GM18526 (cell line): ENCODE results near the gene PKD1L1.

Experiments
- POLR2A ChIP-seq: IDR thresholded peaks from 3 replicates; pipeline ENCODE4 v1.6.1; 2011; ENCODE audit not compliant: insufficient read length; ENCODE audit errors: extremely low read depth

The PKD1L1 gene

DNA sequence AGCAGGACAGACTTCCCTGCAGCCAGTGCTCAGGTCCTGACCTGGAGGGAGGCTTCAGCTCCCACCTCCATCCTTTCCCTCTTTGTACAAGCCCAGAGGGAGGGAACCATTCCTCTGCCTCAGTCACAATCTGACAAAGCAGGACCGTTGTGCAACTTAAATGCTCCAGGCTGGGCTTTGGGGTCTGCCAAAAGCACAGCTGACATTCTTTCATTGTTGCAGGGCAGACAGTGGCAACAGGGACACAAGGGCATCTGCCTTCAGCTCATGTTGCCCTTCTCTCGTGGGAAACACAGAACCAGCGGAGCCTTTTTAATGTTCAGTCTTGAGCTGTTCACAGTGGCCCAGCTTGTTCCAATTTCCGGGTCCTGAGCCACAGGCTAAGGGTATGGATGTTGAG lies 210.7 kb downstream of the PKD1L1 start:
- no peak for TF ChIP-seq POLR2A

DNA sequence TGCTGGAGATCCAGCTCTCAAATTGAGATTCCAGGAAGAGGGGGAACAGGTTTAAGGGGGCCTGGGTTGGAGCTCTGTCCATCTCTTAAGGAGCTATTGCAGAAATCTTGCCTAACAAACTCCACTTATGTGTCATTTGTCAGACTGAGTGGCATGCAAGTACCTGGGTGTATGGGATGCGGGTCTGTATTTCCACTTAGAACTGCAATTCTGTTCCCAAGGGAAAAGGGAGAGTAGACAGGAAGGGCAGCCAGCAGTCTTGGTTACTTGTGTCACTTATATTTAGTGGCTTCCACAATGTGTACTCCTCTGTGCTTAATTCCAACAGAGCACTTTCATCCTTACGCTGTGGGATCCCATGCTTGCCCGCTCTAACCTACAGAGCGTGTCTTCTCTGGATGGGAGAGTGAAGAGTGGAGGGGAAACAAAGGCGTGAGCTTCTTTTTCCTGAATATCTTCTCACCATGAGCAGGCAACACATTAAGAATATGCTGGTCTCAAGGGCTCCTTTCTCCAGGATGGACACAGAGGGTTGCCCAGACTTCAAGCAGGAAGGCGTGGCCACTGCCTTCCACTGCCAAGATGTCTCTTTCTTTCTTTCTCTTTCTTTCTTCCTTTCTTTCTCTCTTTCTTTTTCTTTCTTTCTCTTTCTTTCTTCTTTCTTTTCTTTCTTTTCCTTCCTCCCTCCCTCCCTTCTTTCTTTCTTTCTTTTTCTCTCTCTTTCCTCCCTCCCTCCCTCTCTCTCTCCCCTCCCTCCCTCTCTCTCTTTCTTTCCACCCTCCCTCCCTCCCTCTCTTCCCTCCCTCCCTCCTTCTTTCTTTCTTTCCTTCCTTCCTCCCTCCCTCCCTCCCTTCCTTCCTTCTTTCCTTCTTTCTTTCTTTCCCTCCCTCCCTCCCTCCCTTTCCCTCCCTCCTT lies 212.6 kb downstream of the PKD1L1 start:
- TF ChIP-seq POLR2A: no peak

DNA sequence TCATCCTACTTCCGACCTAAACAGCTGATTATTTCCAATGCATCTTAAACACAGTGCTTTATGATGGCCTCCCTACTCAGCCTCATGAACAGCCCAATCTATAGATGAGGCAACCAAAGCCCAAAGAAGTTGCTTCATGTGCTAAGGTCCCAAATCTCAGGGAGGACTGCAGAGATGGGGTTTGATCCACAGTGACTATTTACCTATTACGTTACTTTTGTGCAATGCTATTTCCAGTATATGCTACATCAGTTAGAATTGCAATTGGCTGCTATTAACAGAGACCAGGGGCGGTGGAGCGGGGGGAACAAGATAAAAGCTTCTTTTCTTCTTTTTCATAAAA lies 213.3 kb downstream of the PKD1L1 start:
- no peak for TF ChIP-seq POLR2A

DNA sequence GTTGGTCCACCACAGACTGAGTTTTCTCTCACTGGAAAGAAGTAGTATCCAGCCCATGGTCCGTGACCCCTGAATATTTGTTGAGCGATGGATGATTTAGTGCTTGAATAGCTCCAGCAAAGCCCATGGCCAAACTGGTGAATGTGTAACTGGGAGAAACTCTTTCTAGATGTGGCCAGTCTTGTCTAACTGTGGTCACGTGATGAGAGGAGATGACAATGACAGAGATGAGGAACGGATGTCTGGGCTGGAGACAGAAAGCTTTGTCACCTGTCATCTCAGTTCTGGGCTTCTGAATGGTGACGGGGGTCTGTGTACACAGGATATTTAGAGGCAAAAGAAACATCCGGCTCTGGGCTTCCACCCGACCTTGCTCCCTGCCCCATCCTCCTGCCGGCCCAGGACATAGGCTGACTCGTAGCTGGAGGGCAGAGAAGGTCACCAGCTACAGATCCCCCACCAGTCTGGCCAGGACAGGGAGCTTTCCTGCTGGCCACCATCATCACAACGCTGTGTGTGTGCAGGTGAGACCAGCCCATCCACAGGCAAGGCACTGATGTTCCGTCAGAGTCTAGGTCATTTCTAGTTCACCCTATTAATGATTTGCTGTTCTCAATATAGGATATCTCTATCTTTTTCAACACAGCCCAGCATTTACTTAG lies 213.8 kb downstream of the PKD1L1 start:
- TF ChIP-seq POLR2A: no peak

DNA sequence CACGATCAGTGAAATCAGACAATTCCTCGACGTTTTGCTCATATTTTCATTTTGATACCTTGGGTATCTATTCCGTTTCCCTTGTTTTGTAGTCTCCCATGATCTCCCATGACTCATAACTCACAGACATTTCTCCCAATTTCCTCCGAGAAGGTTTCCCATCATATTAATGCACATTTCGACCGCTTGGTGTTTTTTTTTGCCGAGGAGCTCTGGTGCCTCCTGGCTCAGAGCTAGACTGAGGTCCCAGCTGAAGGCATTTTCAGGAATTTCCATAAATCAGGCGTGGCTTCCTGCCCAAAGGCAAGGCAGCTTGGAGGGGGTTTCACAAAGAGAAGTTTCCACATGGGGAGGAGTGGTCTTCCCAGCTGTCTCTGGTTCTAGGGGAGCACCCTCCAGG lies 218.1 kb downstream of the PKD1L1 start:
- TF ChIP-seq POLR2A: no peak

DNA sequence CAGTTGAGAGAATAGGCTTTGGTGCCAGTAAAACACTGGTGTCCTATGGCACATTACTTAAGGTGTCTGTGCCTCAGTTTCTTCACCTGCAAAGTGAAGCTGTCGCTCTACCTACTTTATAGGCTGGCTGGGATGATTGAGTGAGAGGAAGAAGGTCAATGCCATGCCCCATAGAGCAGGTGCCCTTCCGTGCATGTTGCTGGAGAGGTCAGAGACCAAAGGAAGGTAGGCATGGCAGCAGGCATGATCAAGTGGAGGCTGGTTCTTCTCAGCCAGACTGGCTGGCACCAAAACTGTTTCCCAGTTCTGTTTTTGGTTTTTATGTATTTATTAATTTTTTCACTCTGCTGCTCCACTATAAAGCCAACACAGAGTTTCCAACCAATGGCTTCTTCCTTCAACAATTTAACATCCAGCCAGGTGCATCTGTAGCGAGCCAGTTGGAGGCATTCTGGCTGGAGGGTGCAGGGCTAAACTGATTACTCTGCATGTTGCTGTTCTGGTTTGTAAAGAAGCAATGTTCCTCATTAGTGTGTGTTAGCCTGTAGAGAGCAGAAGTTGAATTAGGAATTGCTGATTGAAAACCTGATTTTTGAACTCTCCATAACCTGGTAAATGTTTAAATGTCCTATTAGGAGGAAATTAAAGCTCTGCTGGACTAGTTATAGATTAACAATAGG lies 222.1 kb downstream of the PKD1L1 start:
- TF ChIP-seq POLR2A: no peak

DNA sequence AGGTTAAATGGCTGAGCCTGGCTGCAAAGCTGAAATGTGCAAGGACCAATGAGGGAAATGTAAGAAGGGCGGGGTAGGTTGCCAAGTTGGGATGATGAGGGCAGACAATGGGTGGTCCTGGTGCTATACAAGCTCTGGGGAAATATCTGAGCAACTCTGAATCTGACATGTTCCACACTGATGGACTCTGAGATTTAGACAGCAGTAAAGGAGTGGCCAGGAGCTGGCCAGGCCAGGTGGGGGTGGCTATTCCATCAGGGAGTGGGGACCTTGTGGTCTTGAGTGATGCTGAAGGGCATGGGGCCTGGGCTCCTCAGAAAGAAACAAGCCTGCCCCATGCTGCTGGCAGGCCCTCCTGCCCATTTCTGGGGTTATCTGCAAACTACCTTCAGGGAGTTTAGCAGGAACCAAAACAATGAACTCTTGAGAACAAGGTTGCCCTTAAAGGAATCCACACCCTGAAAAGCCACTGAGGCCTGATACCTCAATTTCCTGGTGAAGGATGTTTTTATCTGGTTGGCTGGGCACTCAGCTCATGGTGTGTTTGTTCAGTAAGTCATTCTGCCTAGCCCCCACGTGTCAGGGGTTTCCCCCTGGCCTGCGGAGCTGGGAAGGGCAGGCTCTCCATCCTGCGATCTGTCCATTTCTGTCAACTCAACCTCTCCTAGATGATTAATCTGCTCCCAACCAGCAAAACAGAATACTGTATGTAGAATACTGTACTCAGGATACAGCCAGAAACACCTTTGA lies 223.1 kb downstream of the PKD1L1 start:
- no peak for TF ChIP-seq POLR2A
